Measurements from ENCODE around the gene COL16A1. TPM values are rescaled to one million over a fixed set of nuclear protein-coding genes. Genes with fewer than 3 reads are reported as not detected.

COL16A1 gene
- total RNA-seq, 1 donor from 2014 or later: 0.67 TPM

- H3K4me1 Mint-ChIP-seq (ENCODE audit: low read depth): peaks cover 18% of the 10 kb centered on the region
- no peak for TF ChIP-seq CTCF (IDR thresholded peaks at IDR 0.05; ENCODE audit: unreplicated experiment)
- peaks cover 6% of the 10 kb centered on the region for H3K27me3 Mint-ChIP-seq
- no peaks in the 10 kb centered on the region for H3K36me3 Mint-ChIP-seq (ENCODE audit: insufficient read depth)
- no peak overlapping the region for H3K4me3 Mint-ChIP-seq (ENCODE audit: low read depth)
- H3K9me3 Mint-ChIP-seq (ENCODE audit: low read depth): no peaks in the 10 kb centered on the region
- H3K27ac Mint-ChIP-seq: no peak overlapping the region
- no peak for DNase-seq (ENCODE audit: low spot score, unreplicated experiment)
Observed at GRCh38 chr1:31655104-31655503, 48.7 kb downstream of the COL16A1 start.

- H3K27me3 Mint-ChIP-seq: peaks cover 4% of the 10 kb centered on the region
- H3K36me3 Mint-ChIP-seq (ENCODE audit: insufficient read depth): no peaks in the 10 kb centered on the region
- TF ChIP-seq CTCF (IDR thresholded peaks at IDR 0.05; ENCODE audit: unreplicated experiment): no peak
- H3K4me1 Mint-ChIP-seq (ENCODE audit: low read depth): peaks cover 18% of the 10 kb centered on the region
- no peak overlapping the region for H3K27ac Mint-ChIP-seq
- DNase-seq (ENCODE audit: low spot score, unreplicated experiment): no peak
- H3K9me3 Mint-ChIP-seq (ENCODE audit: low read depth): no peaks in the 10 kb centered on the region
- H3K4me3 Mint-ChIP-seq (ENCODE audit: low read depth): no peak overlapping the region
Observed at GRCh38 chr1:31654474-31654776, 49.4 kb downstream of the COL16A1 start.

- Mint-ChIP-seq H3K9me3 (ENCODE audit: low read depth) (no peaks in the 10 kb centered on the region), H3K27me3 (peaks cover 4% of the 10 kb centered on the region), H3K27ac (no peak overlapping the region), H3K4me3 (ENCODE audit: low read depth) (no peak overlapping the region), H3K4me1 (ENCODE audit: low read depth) (peaks cover 18% of the 10 kb centered on the region), H3K36me3 (ENCODE audit: insufficient read depth) (no peaks in the 10 kb centered on the region)
- no peak for TF ChIP-seq CTCF (IDR thresholded peaks at IDR 0.05; ENCODE audit: unreplicated experiment)
- no peak for DNase-seq (ENCODE audit: low spot score, unreplicated experiment)
Observed at GRCh38 chr1:31653717-31654473, 49.9 kb downstream of the COL16A1 start.

GRCh38 chr1:31652891-31653499 lies 50.8 kb downstream of the COL16A1 start:
- no peaks in the 10 kb centered on the region for H3K36me3 Mint-ChIP-seq (ENCODE audit: insufficient read depth)
- no peak overlapping the region for H3K4me3 Mint-ChIP-seq (ENCODE audit: low read depth)
- no peak for DNase-seq (ENCODE audit: low spot score, unreplicated experiment)
- peaks cover 4% of the 10 kb centered on the region for H3K27me3 Mint-ChIP-seq
- no peaks in the 10 kb centered on the region for H3K9me3 Mint-ChIP-seq (ENCODE audit: low read depth)
- H3K27ac Mint-ChIP-seq: no peak overlapping the region
- peaks cover 20% of the 10 kb centered on the region for H3K4me1 Mint-ChIP-seq (ENCODE audit: low read depth)
- TF ChIP-seq CTCF (IDR thresholded peaks at IDR 0.05; ENCODE audit: unreplicated experiment): no peak

GRCh38 chr1:31651766-31652165 lies 52.1 kb downstream of the COL16A1 start:
- no peak for DNase-seq (ENCODE audit: low spot score, unreplicated experiment)
- no peaks in the 10 kb centered on the region for H3K36me3 Mint-ChIP-seq (ENCODE audit: insufficient read depth)
- no peak for TF ChIP-seq CTCF (IDR thresholded peaks at IDR 0.05; ENCODE audit: unreplicated experiment)
- H3K4me3 Mint-ChIP-seq (ENCODE audit: low read depth): no peak overlapping the region
- no peaks in the 10 kb centered on the region for H3K27me3 Mint-ChIP-seq
- no peak overlapping the region for H3K27ac Mint-ChIP-seq
- peaks cover 20% of the 10 kb centered on the region for H3K4me1 Mint-ChIP-seq (ENCODE audit: low read depth)
- no peaks in the 10 kb centered on the region for H3K9me3 Mint-ChIP-seq (ENCODE audit: low read depth)
